ENCODE measurements around the gene PRKN.
"Not testable (repeated sequence)": the region's sequence is repeated elsewhere in the genome, so short reads cannot be mapped to it uniquely, and the experiment has no call there.

GRCh38 chr6:161314541-161315245 lies 1412.9 kb downstream of the PRKN start:
- TF ChIP-seq, protein P1, sequence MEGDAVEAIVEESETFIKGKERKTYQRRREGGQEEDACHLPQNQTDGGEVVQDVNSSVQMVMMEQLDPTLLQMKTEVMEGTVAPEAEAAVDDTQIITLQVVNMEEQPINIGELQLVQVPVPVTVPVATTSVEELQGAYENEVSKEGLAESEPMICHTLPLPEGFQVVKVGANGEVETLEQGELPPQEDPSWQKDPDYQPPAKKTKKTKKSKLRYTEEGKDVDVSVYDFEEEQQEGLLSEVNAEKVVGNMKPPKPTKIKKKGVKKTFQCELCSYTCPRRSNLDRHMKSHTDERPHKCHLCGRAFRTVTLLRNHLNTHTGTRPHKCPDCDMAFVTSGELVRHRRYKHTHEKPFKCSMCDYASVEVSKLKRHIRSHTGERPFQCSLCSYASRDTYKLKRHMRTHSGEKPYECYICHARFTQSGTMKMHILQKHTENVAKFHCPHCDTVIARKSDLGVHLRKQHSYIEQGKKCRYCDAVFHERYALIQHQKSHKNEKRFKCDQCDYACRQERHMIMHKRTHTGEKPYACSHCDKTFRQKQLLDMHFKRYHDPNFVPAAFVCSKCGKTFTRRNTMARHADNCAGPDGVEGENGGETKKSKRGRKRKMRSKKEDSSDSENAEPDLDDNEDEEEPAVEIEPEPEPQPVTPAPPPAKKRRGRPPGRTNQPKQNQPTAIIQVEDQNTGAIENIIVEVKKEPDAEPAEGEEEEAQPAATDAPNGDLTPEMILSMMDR (IDR thresholded peaks at IDR 0.05; ENCODE audit: borderline replicate concordance, extremely low read depth, low read length, poor library complexity, severe bottlenecking) = not testable (repeated sequence)
- TF ChIP-seq EZH2 (IDR thresholded peaks at IDR 0.05; ENCODE audit: borderline replicate concordance, low read depth, low read length, severe bottlenecking) = not testable (repeated sequence)

Measured in DND-41 (cell line).